Psoas muscle (tissue), 8 donors: ENCODE results near the gene SHC3. TPM values are rescaled to one million over a fixed set of nuclear protein-coding genes. Genes with fewer than 3 reads are reported as not detected.
A peak's percentile ranks its signal among the peaks of the same experiment; 100 is the strongest.

Experiments
- ATAC-seq, 4 donors: fragments of 200-7000 bp; cut with Tn5 transposase; one replicate each; pipeline ENCODE4 v1.9.1; 2020; ENCODE audit warnings: moderate library complexity in 3 of 4, mild to moderate bottlenecking in 2 of 4
- DNase-seq, 2 donors: peaks; one replicate each; pipeline ENCODE4 v3.0.0-alpha.2; 2020
- H3K27ac ChIP-seq: fragments of 200-600 bp; one replicate; pipeline ENCODE4 v1.8.0; 2022
- H3K27me3 ChIP-seq, 3 donors: fragments of 200-600 bp in 1 of 3; one replicate each; pipeline versions ENCODE4 v1.6.1 to v1.8.0; 2013 to 2022; ENCODE audit warnings: low read length in 2 of 3, mild to moderate bottlenecking in 2 of 3, moderate library complexity in 1 of 3; ENCODE audit not compliant: insufficient read depth in 3 of 3
- H3K36me3 ChIP-seq, 2 donors: fragments of 200-600 bp in 1 of 2; one replicate each; pipeline versions ENCODE4 v1.6.1 to v1.8.0; 2013 to 2022; ENCODE audit warnings: low read depth in 1 of 2, mild to moderate bottlenecking in 1 of 2, moderate library complexity in 1 of 2; ENCODE audit not compliant: insufficient read depth in 1 of 2
- H3K4me1 ChIP-seq: fragments of 200-600 bp; one replicate; pipeline ENCODE4 v1.8.0; 2022
- H3K4me3 ChIP-seq: fragments of 200-600 bp; one replicate; pipeline ENCODE4 v1.8.0; 2022; ENCODE audit warnings: mild to moderate bottlenecking
- H3K9me3 ChIP-seq: fragments of 200-600 bp; one replicate; pipeline ENCODE4 v1.8.0; 2022
- WGBS, 3 donors: extraction: QIAGEN DNeasy Blood & Tissue Kit; methylation state at CpG; one replicate each; pipeline versions ENCODE4 v1.1.6 to v1.1.7; 2013; 5-methylcytosine and 5-hydroxymethylcytosine counted together
- intact Hi-C, 2 donors: fragments of 100-400 bp; cut with DNase I; formaldehyde crosslinking; loops; one replicate each; pipeline versions ENCODE4 v1.11.0 to v1.14.2; 2022
- polyA plus RNA-seq, 3 donors: library from polyadenylated mRNA; stranded (reverse); fragments of 200-250 nt; gene quantifications; one replicate each; pipeline ENCODE4 v1.2.3, GENCODE V29; 2013
- total RNA-seq, 4 donors: library from RNA; stranded (reverse); fragmentation: NEBNext Ultra II Directional in 2 of 4; extraction: Animal tissue kit (Norgen Biotek cat#: 25700) in 2 of 4; gene quantifications; one replicate each; pipeline versions ENCODE4 v1.2.1 to v1.2.4, GENCODE V29; 2021 to 2023
- TF ChIP-seq, protein P1 (sequence below): fragments of 200-600 bp; IDR thresholded peaks from one replicate; pipeline ENCODE4 v1.8.0; 2022; ENCODE audit warnings: antibody characterized with exemption
- donor health status: healthy with polysubstance abuse.
- donor health status: DM: no; HTN: no; CAD: no; lungs with moderate emphysema.
- donor health status: Bipolar disorder and iron deficiency.
- donor health status: healthy.
- donor health status: DM: yes; HTN: yes; CAD: no.
- donor health status: DM: no; HTN: no; CAD: no.
- donor health status: DM: no; HTN: no; CAD: no.
- donor health status: DM: yes; HTN: yes; CAD: no.

SHC3 gene
- total and polyA plus RNA-seq, 7 donors: 0.04 to 0.71 (median 0.20) TPM

DNA sequence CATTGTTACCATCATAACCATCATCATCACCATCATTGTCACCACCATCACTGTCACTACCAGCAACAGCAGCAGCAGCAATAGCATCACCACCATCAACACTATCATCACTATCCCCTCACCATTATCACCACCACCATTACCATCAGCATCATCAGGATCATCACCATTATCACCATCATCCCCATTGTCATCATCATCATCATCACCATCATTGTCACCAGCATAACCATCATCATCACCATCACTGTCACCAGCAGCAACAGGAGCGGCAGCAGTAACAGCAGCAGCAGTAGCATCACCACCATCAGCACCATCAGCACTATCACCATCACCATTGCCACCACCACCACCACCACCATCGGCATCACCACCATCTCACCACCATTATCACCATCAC is 139.0 kb downstream of the SHC3 start:
- no peak for DNase-seq
- Histone ChIP-seq H3K36me3 (no peaks in the 10 kb centered on the region), H3K27me3 (no peaks in the 10 kb centered on the region), H3K4me1 (no peaks in the 10 kb centered on the region), H3K4me3 (no peak overlapping the region), H3K27ac (no peak overlapping the region), H3K9me3 (no peaks in the 10 kb centered on the region)
- TF ChIP-seq, protein P1, sequence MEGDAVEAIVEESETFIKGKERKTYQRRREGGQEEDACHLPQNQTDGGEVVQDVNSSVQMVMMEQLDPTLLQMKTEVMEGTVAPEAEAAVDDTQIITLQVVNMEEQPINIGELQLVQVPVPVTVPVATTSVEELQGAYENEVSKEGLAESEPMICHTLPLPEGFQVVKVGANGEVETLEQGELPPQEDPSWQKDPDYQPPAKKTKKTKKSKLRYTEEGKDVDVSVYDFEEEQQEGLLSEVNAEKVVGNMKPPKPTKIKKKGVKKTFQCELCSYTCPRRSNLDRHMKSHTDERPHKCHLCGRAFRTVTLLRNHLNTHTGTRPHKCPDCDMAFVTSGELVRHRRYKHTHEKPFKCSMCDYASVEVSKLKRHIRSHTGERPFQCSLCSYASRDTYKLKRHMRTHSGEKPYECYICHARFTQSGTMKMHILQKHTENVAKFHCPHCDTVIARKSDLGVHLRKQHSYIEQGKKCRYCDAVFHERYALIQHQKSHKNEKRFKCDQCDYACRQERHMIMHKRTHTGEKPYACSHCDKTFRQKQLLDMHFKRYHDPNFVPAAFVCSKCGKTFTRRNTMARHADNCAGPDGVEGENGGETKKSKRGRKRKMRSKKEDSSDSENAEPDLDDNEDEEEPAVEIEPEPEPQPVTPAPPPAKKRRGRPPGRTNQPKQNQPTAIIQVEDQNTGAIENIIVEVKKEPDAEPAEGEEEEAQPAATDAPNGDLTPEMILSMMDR: no peak
- WGBS, 3 donors: 97 to 100% (median 100%) methylated on average over 2 of the region's 2 CpGs
- no peak for ATAC-seq
- intact Hi-C loops: no loop called here

DNA sequence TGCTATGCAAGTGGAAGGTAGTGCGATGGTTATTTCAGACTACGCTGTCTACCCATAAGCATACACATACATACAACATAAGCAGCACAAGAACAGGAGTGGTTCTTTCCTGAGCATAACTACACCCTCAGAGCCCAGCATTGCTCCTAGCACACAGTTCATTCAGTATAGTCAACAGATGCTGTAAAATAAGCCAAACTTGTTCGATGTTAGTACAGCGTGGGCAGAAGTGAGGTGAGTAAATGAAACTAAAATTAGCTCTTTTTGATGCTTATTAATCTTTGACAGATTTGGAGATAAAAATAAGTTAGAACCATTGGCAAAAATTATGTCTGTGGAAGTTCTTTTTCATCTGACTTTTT is 139.5 kb downstream of the SHC3 start:
- no peaks in the 10 kb centered on the region for H3K4me1 ChIP-seq
- WGBS, 3 donors: 68 to 84% (median 80%) methylated on average over 4 of the region's 4 CpGs
- H3K9me3 ChIP-seq: no peaks in the 10 kb centered on the region
- no peaks in the 10 kb centered on the region for H3K36me3 ChIP-seq
- DNase-seq (no peak), ATAC-seq (no peak)
- TF ChIP-seq, protein P1: no peak
- no peak overlapping the region for H3K27ac ChIP-seq
- no peak overlapping the region for H3K4me3 ChIP-seq
- intact Hi-C loops: no loop called here
- no peaks in the 10 kb centered on the region for H3K27me3 ChIP-seq

DNA sequence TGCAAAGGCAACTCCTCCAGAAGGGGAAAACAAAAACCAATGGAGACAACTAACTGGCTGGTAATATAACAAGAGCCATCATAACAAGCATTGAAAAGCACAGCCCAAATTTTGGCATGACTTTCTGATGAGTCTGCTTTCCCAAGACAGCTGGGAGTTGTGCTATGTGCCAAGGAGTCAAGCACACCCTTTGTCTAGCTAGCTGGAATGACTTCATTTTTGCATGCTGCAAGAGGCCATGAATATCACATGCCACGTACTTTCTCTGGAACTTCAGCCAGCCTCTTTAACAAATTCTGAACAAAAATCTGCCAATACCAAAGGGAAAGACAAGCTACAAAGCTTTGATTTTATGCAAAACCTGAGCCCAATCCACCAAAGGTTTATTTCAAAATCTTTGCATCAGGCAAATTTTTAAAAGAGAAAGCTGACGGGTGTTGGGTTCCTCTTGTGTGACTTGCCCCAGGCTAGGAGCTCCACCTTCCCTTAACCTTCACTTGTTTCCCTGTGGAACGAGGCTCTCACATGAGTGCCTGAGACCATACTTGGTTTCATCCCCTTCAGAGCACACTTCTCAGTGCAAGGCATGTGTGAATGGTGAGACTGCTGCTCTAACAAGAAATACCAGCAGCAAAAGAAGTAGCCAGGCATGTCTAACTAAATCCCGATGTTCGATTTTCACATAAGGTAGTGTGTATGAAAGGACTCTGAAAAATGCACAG is 140.1 kb downstream of the SHC3 start:
- ATAC-seq (peak; percentile 32 to 68 (median 53)), DNase-seq (no peak)
- 35 to 52% (median 39%) methylated on average over 5 of the region's 5 CpGs for WGBS, 3 donors
- H3K27me3 ChIP-seq: no peaks in the 10 kb centered on the region
- TF ChIP-seq, protein P1: no peak
- H3K27ac ChIP-seq: no peak overlapping the region
- H3K4me1 ChIP-seq: no peaks in the 10 kb centered on the region
- no peaks in the 10 kb centered on the region for H3K9me3 ChIP-seq
- no peaks in the 10 kb centered on the region for H3K36me3 ChIP-seq
- H3K4me3 ChIP-seq: no peak overlapping the region
- intact Hi-C loops: no loop called here

GRCh38 chr9:89037891-89038290 is 140.7 kb downstream of the SHC3 start:
- Histone ChIP-seq H3K36me3 (no peaks in the 10 kb centered on the region), H3K27ac (no peak overlapping the region), H3K9me3 (no peaks in the 10 kb centered on the region), H3K27me3 (no peaks in the 10 kb centered on the region), H3K4me1 (no peaks in the 10 kb centered on the region), H3K4me3 (no peak overlapping the region)
- intact Hi-C loops: no loop called here
- TF ChIP-seq, protein P1: no peak
- DNase-seq: no peak
- 83 to 88% (median 84%) methylated on average over 9 of the region's 9 CpGs for WGBS, 3 donors
- no peak for ATAC-seq

- 62 to 73% (median 70%) methylated on average over 4 of the region's 4 CpGs for WGBS, 3 donors
- Histone ChIP-seq H3K4me1 (no peaks in the 10 kb centered on the region), H3K9me3 (no peaks in the 10 kb centered on the region), H3K27ac (no peak overlapping the region), H3K36me3 (no peaks in the 10 kb centered on the region), H3K4me3 (no peak overlapping the region), H3K27me3 (no peaks in the 10 kb centered on the region)
- intact Hi-C loops: no loop called here
- TF ChIP-seq, protein P1: no peak
- DNase-seq (no peak), ATAC-seq (no peak)
Measured at GRCh38 chr9:89037346-89037745, 141.3 kb downstream of the SHC3 start.
